DOHH2 (cell line): ENCODE results near the gene SYT7.
"Not testable (repeated sequence)": the region's sequence is repeated elsewhere in the genome, so short reads cannot be mapped to it uniquely, and the experiment has no call there.

ENCODE experiments used
- H3F3A ChIP-seq: fragments of 200-600 bp; sonication (generic), shearing (Covaris generic); 2 replicates; pipeline ENCODE4 v1.6.0; 2016; ENCODE audit warnings: antibody characterized with exemption, mild to moderate bottlenecking; ENCODE audit not compliant: control insufficient read depth, insufficient read depth
- H3K27ac ChIP-seq: fragments of 200-600 bp; sonication (generic); 2 replicates; pipeline ENCODE4 v1.5.1; 2014; ENCODE audit warnings: low read depth, mild to moderate bottlenecking, low read length, moderate library complexity
- H3K27me3 ChIP-seq: fragments of 200-600 bp; sonication (generic); 2 replicates; pipeline ENCODE4 v1.6.1; 2014; ENCODE audit warnings: mild to moderate bottlenecking, low read length, mixed read lengths; ENCODE audit not compliant: control insufficient read depth
- H3K36me3 ChIP-seq: fragments of 200-600 bp; sonication (generic); 2 replicates; pipeline ENCODE4 v1.6.1; 2014; ENCODE audit warnings: mild to moderate bottlenecking, low read length, moderate library complexity, mixed read lengths; ENCODE audit not compliant: control insufficient read depth
- H3K4me1 ChIP-seq: fragments of 200-600 bp; sonication (generic); 2 replicates; pipeline ENCODE4 v1.6.1; 2014; ENCODE audit warnings: mild to moderate bottlenecking, low read length, mixed read lengths; ENCODE audit not compliant: control insufficient read depth
- H3K4me2 ChIP-seq: fragments of 200-600 bp; sonication (generic); 2 replicates; pipeline ENCODE4 v1.6.0; 2014; ENCODE audit warnings: mild to moderate bottlenecking, low read length, moderate library complexity
- H3K4me3 ChIP-seq: fragments of 200-600 bp; sonication (generic); 2 replicates; pipeline ENCODE4 v1.5.1; 2014; ENCODE audit warnings: mild to moderate bottlenecking, low read length, mixed read lengths
- H3K79me2 ChIP-seq: fragments of 200-600 bp; sonication (generic); 2 replicates; pipeline ENCODE4 v1.6.1; 2014; ENCODE audit warnings: mild to moderate bottlenecking, low read length, mixed read lengths; ENCODE audit not compliant: control insufficient read depth
- H3K9me2 ChIP-seq: fragments of 200-600 bp; sonication (generic); replicated peaks from 2 replicates; pipeline ENCODE4 v1.6.1; 2014; ENCODE audit warnings: mild to moderate bottlenecking, low read length, mixed read lengths; ENCODE audit not compliant: control insufficient read depth
- H3K9me3 ChIP-seq: fragments of 200-600 bp; sonication (generic); 2 replicates; pipeline ENCODE4 v1.6.1; 2014; ENCODE audit warnings: antibody characterized with exemption, low read length, mixed read lengths; ENCODE audit not compliant: control insufficient read depth, insufficient read depth
- H4K20me1 ChIP-seq: fragments of 200-600 bp; sonication (generic); 2 replicates; pipeline ENCODE4 v1.6.0; 2014; ENCODE audit warnings: low read depth, mild to moderate bottlenecking, antibody characterized with exemption, low read length, moderate library complexity; ENCODE audit not compliant: control insufficient read depth, insufficient read depth
- EZH2phosphoT487 ChIP-seq: fragments of 200-600 bp; sonication (generic); IDR thresholded peaks from 2 replicates; pipeline ENCODE4 v1.6.1; 2017; ENCODE audit warnings: borderline replicate concordance, mild to moderate bottlenecking, antibody characterized with exemption, low read length, moderate library complexity, mixed read lengths
- TF ChIP-seq, protein P1 (sequence below): fragments of 200-600 bp; sonication (generic); IDR thresholded peaks from one replicate; pipeline ENCODE4 v1.5.1; 2014; ENCODE audit warnings: antibody characterized with exemption, mild to moderate bottlenecking, low read depth, low read length; ENCODE audit not compliant: poor library complexity, severe bottlenecking

The SYT7 gene

DNA sequence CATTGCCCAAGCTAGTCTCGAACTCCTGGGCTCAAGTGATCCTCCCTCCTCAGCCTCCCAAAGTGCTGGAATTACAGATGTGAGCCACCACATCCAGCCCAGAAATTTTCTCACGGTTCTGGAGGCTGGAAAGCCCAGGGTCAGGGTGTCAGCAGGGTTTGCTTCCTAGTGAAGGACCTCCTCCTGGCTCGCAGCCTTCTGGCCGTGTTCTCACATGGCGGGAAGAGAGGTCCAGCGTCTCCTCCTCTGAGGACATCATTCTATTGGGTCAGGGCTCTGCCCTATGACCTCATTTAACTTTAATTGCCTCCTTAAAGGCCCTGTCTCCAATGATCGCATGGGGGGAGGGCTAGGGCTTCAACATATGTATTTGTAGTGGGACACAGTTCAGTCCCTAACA, 112.9 kb downstream of the SYT7 start:
- no peaks in the 10 kb centered on the region for H4K20me1 ChIP-seq
- no peak overlapping the region for H3K27ac ChIP-seq
- H3K79me2 ChIP-seq = no peaks in the 10 kb centered on the region
- H3K4me3 ChIP-seq = no peak overlapping the region
- H3K9me2 ChIP-seq = no peaks in the 10 kb centered on the region
- no peaks in the 10 kb centered on the region for H3K27me3 ChIP-seq
- H3F3A ChIP-seq = no peaks in the 10 kb centered on the region
- H3K4me1 ChIP-seq = no peaks in the 10 kb centered on the region
- H3K9me3 ChIP-seq = no peaks in the 10 kb centered on the region
- TF ChIP-seq EZH2phosphoT487 = no peak
- TF ChIP-seq, protein P1, sequence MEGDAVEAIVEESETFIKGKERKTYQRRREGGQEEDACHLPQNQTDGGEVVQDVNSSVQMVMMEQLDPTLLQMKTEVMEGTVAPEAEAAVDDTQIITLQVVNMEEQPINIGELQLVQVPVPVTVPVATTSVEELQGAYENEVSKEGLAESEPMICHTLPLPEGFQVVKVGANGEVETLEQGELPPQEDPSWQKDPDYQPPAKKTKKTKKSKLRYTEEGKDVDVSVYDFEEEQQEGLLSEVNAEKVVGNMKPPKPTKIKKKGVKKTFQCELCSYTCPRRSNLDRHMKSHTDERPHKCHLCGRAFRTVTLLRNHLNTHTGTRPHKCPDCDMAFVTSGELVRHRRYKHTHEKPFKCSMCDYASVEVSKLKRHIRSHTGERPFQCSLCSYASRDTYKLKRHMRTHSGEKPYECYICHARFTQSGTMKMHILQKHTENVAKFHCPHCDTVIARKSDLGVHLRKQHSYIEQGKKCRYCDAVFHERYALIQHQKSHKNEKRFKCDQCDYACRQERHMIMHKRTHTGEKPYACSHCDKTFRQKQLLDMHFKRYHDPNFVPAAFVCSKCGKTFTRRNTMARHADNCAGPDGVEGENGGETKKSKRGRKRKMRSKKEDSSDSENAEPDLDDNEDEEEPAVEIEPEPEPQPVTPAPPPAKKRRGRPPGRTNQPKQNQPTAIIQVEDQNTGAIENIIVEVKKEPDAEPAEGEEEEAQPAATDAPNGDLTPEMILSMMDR = no peak
- no peak overlapping the region for H3K4me2 ChIP-seq
- peaks cover 3% of the 10 kb centered on the region; the same call in 1 of the 2 replicates for H3K36me3 ChIP-seq

DNA sequence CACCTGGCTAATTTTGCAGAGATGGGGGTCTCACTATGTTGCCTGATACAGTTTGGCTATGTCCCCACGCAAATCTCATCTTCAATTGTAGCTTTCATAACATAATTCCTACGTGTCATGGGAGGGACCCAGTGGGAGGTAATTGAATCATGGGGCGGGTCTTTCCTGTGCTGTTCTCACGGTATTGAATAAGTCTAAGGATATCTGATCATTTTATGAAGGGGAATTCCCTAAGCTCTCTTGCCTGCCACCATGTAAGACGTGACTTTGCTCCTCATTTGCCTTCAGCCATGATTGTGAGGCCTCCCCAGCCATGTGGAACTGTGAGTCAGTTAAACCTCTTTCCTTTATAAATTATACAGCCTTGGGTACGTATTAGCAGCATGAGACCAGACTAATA, 113.3 kb downstream of the SYT7 start:
- H3K9me2 ChIP-seq, H4K20me1 ChIP-seq, H3F3A ChIP-seq, H3K79me2 ChIP-seq, H3K4me3 ChIP-seq, H3K27ac ChIP-seq, H3K27me3 ChIP-seq, H3K4me1 ChIP-seq, H3K4me2 ChIP-seq, H3K9me3 ChIP-seq, H3K36me3 ChIP-seq: not testable (repeated sequence)
